GM21737 (cell line): ENCODE results near the gene HOXB7.

Experiments used
- ATAC-seq: cut with Tn5 transposase; IDR thresholded peaks from one replicate; pipeline ENCODE4 v1.9.1; 2021; ENCODE audit warnings: mild to moderate bottlenecking, moderate library complexity; ENCODE audit not compliant: unreplicated experiment

HOXB7 gene

DNA sequence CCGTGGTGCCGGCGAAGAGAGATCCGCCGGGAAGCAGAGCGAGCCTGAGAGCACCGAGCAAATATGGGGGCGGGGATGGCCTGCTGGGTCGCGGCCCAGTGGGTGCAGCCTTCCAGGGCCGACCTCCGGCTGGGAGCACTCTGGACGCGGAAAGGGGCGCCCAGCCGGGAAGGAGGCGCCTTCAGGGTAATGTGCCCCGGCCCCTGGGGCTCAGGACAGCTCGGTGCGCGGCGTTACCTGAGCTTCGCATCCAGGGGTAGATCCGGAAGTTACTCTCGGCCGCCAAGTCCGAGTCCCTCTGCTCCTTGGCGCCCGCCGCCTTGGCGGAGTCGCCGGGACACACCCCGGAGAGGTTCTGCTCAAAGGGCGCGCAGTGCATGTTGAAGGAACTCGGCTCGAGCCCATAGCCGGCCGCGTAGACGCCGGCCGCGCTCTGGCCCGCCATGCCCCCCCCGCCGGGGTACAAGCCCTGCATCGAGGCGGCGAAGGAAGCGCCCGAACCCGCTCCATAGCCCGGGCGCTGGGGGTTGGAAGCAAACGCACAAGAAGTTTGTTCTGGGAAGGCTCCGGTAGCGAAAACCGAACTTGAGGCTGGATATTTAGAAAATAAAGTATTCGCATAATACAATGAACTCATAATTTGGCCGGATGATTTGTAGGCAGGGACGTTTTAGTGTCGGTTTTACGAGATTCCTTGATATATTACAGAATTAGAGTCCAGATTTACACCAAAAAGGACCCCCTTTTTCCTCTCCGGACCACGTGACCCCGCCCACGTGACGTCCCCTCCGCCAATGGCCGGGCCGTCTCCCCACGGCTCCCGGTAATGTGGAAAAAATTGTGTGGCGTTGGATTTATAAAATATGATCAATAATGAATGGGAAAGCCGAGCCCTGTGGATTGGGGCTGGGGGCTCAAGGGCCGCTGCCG is at the start of gene HOXB7:
HOXB7 (minus strand) TSS at position 736 of the 930 bp plus-strand sequence; CDS start at position 637, 99 bp downstream.
- no peak for ATAC-seq

DNA sequence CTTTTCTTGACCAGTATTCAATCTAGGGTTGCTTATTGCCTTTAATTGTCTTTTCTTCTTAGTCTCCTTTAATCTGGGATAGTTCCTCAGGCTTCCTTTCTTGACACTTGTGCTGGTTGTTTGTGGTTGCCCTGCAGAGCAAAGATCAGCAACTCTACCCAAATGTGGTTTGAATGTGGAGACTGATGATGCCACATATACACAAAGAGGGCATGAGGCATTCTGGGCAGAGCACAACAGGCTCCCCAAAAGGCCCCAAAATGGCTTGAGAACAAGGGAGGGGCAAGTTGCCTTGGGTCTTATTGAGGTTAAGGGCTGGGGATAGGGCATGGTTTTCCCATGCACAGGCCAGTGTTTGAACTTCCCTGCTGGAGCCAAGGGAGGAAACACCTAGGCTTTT is 45.1 kb upstream of the HOXB7 start:
- no peak for ATAC-seq

DNA sequence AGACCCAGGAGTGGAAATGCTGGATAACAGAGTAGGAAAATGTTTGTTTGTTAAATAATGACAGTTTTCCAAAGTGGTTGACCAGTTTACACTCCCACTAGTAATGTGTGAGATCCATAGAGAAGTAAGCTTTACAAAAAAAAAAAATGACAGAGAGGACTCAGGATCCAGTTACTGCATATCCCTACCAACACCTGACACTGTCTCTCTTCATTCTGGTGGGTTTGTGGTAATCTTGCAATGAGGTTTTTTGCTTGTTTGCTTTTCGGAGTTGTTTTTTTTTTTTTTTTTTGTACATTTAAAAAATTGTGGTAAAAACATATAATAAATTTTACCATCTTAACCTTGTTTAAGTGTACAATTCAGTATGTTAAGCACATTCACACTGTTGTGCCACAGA is 38.9 kb upstream of the HOXB7 start:
- ATAC-seq: no peak

DNA sequence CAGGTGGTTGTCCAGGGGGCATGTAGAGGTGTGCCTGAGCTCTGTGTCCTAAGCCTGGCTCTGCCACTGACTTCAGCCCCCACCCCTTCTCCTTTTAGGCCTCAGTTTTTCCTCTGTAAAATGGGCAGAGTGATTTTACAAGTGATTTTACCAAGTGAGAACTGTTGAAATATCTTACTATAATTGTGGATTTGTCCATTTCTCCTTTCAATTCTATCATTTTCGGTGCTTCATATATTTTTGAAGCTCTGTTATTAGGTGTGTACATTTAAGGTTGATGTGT is 37.1 kb upstream of the HOXB7 start:
- ATAC-seq: no peak

DNA sequence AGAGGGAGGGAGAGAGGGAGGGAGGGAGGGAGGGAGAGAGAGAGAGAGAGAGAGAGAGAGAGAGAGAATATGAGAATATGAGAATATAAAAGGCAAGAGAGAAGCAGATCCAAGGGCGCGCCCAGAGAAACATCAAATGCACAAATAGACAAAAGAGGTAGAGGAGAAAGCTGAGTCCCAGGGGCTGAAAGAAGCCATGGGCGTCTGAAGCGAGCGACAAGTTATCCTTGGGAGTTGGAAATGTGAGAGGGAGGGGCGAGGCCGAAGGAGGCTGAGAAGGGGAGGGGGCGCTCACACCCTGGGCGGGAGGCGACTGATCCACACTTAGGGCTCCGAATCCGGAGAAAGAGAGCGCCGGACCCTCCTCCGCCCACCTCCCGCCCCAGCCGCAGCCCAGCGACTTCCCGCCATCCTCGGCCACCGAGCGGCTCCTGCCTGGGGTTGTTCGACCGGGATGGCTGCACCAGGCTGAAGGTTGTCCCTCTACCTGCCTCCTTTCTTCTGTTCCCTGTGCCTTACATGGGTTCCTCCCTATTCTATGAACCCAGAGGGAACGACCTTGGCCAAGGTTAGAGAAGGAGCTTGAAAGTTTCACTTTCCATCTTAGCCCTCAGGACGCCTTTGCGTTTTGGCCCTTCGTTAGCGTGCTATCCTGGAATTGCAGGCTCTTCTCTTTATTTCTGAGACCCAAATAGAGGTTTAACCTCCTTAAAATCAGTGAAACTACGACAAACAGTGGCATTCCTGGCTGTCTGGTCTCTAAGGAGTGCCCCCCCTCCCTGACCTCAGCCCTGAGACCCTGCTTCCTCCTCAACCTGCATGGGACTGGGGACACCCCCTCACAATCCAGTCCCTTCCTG is 36.5 kb upstream of the HOXB7 start:
- ATAC-seq: no peak

DNA sequence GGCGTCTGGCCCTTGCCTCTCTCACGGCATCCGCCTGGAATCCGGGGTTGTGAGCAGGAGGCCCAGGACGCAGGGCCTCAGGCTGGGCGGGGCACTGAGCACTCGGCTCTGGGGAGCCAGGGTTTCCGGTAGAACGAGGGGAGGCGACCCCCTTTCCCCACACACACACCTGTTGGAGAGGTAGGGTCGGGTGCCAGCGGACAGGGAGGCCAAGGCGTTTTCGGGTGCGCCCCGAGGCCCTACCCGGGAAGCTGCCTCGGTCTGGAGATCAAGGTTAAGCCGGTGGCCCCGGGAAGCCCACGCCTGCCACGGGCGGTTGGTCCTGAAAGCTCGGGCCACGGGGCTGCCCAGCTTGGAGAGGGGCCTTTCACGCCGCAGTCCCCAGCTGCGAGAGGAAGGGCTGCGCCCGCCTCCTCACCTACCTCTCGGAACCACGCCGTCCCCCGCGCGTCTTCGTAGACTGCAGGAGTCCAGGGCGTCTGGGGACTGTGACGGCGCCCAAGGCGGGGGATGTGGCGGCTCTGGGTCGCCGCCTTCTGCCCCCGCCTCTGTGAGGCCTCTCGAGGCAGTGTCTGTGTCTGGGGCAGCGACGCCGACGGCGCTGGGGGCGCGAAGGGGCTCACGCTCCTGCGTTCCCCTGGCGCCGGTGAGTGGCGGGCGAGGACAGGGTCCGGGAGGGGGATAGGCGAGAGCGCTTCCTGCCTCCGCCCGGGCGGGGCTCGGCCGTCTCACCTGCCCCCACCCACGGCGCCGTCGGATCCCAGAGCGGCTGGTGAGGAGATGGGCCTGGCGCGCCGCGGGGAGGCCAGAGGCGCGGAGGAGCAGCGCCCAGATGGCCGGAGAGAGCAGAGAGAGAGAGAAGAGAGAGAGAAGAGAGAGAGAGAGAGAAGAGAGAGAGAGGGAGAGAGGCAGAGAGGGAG is 35.6 kb upstream of the HOXB7 start:
- ATAC-seq: no peak

DNA sequence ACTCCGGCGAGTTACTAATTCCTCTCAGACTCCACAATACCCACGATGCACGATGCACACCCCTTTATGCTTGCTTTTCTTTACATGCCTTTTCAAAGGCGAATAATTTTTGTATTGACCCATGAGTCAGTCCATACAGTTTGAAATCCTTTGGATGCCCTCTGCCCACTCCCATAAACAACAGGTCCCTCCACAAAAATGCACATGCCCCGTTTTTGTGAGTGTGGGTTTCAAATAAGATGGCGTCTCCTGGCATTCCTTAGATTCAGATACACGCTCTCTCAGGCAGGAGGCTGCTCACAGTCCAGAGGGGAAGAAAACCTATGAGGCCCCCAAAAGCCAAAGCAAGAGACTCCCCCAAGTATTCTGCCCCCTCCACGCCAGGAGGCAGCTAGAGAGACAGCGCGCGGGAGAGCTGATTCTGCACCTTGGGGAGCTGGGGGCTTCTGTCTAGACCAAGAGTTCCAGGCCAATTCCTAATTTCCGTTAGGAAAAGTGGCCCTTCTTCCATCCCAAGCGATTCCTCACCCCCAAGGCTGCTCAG is 34.9 kb upstream of the HOXB7 start:
- ATAC-seq: no peak

DNA sequence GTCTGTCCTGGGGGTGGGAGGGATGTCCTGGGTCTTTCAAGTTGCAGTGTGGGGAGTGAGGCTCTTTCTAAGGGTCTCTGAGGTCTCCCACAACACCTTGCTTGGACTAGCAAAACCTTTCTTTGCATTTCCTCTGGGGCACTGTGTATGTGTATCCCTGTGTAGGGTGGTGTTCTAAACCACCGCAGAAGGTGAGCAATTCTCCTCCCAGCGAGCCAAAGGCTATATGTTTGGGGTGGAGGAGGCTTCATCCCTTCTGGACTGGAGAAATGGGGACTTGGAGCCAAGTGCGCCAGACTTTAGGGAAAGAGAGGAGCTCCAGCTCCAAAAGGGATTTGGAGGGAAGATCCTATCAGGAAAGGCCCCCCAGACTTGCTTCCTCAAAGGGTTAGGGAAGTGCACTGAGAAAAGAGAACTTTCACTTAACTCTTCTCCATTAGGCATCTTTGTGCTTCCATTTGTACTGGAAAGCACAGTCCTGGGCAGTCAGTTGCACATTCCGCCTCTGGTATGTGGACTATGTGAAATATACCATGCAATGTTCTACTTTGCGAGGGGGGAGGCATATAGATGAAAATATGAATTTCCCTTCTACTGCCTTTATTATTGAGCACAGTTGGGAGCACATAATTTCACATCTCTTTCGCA is 34.2 kb upstream of the HOXB7 start:
- ATAC-seq: no peak

DNA sequence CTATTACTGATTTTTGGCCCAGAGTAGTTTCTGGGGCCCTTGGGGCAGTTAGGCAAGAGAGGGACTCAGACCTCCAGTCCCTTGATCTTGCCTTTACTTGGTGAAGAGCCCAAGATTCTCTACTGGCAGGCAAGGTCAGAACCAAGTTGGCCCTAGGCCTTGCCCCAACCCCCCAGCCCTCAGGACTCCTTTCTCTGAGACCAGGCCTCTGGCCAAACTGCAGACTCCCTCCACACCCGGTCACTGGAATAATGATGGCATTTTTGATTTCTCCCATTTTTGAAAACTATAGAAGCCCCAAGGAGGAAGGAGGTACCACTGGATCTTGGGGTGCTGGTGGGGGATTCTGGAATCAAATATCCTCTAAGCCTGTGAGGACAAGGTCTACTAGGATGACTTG is 33.3 kb upstream of the HOXB7 start:
- no peak for ATAC-seq

DNA sequence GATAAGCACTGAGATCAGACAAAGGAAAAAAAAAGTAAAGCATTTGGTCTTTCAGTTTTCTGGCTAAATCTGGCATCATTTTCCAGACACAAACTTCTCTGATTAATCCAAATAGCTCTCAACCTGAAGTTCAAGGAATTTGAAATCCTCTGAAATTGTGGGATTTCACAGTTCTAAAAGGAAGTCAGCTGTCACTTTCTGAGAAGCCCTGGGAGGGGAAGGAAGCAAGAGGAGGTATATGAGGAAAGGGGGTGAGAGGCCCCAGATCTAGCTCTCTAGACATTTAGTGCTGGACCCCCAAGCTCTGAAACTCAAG is 32.8 kb upstream of the HOXB7 start:
- ATAC-seq: no peak

DNA sequence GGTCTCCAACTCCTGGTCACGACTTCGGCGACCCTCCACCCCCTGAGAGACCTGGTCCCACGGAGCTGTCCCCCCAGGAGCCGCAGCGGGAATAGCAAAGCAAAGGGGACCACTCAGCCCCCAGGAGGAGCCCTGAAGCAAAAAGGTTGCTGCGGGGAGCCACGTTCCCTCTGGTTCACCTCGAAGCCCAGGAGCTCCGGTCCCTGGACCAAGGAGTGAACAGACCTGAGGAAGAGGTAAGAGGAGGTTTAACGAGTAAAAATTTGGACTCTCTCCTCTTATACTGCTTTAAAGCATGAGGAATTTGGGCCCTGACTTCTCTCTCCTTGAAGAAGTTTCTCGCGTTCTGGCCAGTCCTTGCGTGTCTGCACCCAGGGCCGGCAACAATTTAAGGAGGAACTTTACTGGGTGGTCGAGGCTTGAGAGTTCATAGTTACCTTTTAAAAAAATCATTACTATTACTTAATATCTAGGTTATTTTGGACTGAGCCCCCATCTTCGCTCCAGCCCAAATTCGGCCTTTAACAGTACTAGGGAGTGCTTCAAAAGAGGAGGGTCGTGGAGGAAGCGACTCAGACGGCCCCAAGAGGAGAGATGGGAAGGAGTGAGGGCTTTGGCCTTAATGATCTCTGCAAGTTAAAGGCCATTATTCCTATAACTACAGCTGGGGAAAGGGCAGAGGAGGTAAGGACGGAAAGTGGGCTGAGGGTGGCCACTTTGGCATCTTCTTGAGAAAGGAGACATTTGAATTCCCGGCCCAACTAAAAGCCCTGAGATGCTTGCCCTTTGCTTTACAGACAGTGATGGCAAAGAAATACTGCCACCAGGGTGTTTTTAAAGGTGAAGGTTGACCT is 32.3 kb upstream of the HOXB7 start:
- ATAC-seq: no peak

DNA sequence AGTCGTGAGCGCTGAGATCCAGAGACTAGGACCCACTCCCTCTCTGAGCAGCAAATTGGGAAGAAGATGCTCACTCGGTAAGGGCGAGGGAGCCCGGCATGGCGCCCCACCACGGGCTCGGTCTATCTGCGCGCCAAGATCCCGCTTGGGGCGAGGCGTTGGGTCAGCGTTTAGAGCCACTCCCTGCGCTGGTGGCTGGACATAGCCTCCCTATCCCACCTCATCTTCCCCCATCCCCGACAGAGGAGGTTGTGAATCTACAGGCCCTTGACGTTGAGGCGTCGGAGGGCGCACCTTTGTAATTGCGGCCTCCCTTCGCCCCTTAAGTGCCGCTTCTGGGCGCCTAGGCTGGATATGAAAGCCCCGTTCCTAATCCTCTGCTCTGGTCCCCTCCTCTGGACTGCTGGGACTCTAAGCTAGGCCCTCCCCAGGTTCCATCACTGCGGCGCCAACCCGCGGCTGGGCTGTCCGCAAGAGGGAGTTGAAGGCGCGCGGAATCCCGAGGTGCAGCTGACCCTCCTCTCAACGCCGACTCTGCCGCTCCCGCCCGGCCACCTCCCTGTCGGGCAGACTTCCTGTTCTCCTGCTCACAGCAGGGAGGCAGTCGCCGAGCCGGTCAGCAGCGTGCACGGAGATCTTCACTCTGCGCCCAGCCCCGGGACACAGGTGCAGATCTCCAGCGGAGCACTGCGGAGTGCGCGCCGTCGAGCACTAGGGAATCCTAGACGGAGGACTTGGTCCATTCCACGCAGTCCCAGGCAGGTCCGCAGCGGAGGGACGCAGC is 31.4 kb upstream of the HOXB7 start:
- no peak for ATAC-seq

DNA sequence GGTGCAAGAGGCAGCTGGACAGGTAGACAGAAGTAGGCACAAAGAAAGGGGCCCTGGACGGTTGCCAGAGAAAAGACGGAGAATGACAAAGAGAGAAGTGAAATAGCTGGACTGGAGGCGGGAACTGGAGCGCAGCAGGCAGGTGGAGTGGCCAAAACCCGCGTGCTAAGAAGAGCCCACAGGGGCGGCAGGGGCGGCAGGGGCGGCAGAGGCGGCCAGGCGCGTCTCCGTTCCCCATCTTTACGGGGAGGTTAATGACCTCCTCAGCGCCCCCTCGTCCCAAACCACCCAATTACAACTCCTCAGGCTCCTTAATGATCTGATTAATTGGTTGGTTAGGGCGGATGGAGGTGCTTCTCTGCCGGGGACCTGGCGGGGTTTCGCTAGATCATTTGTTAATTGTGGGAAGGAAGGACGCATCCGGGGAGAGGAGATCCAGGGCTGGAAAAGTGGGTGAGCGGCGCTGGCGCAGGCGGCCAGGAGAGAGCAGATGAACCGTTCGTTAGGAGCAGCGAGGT is 30.8 kb upstream of the HOXB7 start:
- ATAC-seq: no peak

DNA sequence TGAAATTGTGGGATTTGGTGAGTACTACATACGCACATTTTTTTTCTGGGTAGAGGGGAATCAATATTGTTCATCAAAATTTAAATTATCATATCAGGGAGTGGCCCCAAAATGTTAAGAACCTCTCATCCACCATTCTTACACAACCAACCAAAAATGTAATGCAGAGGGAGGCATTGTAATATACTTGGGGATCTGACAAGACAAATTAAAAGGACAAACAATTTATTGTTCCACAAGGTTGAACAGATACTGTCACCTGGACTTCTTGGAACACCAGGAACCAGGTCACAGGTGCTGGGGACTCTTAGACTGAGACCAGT is 30.0 kb upstream of the HOXB7 start:
- no peak for ATAC-seq

DNA sequence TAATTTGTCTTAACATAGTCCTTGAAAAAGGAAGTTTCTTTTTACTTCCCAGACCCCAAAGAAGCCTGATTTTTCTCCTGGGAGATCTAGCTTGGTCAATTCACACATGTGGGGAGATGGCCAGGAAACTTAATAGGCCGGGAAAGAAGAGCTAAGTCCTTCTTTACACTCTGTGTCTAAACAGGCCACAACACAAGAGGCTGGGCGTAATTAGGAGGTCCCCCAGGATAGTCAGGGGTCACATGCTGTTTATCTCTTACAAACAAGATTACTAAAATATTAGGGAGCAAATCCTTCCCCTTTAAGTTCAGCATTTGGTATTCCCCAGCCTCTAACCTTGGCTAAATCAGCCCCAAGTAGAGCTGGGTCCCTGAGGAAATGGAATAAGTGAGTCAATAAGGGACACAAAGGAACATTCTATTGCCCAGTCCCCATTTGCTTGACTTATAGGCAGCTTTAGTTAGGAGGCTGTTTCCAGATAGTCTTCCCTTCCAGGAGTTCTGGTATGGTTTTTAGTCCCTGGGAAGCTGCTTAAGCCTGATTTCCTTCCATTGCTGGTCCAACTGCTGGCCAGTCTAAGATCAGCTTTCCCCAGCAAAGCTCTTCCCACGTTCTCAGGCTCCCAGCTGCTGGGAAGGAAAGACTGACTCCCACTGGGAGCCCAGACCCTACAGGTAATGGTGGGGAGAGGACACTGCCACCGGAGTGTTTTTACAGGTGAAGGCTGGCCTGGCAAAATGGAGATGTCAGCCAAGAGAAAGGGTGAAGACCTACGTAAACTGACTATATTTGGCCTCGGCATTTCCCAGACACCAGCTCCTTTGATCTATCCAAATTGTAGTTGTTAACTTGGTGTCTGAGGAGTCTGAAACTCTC is 29.4 kb upstream of the HOXB7 start:
- ATAC-seq: no peak

DNA sequence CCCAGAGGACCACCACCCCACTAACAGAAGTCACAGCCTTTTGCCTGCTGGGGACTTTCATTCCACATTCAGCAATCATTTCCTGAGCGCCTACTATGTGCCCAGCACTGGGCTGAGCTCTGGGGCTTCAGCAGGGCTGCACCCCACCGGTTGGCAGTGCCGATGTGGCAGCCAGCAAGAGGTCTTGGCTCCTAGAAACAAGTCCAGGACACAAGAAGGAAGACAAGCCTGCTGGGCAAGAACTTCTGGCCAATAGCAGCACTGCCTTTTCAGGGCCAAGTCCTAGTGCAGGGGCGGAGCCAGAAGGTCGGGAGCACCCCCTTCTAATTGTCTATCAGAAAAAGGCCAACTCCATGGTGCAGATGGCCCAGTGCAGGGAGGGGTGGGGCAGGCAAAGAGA is 28.3 kb upstream of the HOXB7 start:
- ATAC-seq: no peak

DNA sequence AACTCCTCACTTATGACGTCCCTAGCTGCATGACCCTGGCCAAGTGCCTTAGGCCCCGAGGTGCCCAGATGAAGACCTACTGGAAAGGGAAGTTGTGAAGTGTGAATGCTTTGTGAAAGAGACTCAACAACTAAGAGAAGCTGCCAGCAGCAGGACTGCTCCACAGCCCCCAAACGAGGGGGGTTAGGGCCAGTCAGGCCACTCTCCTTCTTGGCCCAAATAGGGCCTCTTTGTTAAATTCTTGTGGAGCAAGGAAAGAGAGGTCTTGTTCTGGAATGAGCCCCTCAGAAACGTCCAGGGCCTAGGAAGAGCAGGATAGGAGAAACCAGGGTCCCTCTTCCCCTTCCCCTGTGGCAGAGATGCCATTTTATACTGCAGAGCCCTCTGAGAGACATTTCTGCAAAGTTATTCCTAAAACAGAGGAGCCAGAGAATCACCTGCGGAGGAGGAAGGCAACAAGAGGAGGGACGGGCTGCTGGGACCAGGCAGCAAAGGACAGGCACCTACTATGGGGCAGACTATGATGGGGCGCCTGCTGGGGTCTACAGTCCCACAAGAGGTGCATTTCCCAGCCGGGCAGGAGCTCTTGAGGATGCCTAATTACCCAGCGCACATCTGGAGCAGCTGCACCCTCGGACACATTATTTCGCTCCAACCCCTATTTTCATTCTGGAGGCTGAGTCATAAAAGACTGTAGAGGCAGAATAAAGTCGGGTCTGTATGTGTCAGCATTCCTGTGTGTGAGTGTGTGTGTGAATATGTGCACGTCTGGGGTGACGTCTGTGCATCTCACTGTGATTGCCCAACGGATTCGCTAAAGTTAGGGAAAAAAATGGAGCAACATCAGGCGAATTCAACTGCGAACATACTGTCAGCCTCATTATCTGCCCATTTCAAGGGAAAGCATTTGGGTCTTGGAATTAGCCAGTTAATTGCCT is 26.8 kb upstream of the HOXB7 start:
- no peak for ATAC-seq
